Measurements from ENCODE around the gene SEMA4B.
A peak's percentile ranks its signal among the peaks of the same experiment; 100 is the strongest.
"Not testable (repeated sequence)": the region's sequence is repeated elsewhere in the genome, so short reads cannot be mapped to it uniquely, and the experiment has no call there.

The SEMA4B gene

GRCh38 chr15:90257776-90258175, 56.6 kb downstream of the SEMA4B start:
- no peak for DNase-seq (ENCODE audit: low read depth, low spot score)

- no peak for DNase-seq (ENCODE audit: low read depth, low spot score)
Measured at GRCh38 chr15:90259524-90259923, 58.4 kb downstream of the SEMA4B start.

- DNase-seq (ENCODE audit: low read depth, low spot score): not testable (repeated sequence)
Measured at GRCh38 chr15:90260731-90261130, 59.6 kb downstream of the SEMA4B start.

GRCh38 chr15:90261811-90262210, 60.7 kb downstream of the SEMA4B start:
- no peak for DNase-seq (ENCODE audit: low read depth, low spot score)

- DNase-seq (ENCODE audit: low read depth, low spot score): no peak
Measured at GRCh38 chr15:90262426-90262825, 61.3 kb downstream of the SEMA4B start.

GRCh38 chr15:90264671-90265070, 63.5 kb downstream of the SEMA4B start:
- DNase-seq (ENCODE audit: low read depth, low spot score): no peak

- DNase-seq (ENCODE audit: low read depth, low spot score): peak; percentile 63
Measured at GRCh38 chr15:90265271-90266060, 64.3 kb downstream of the SEMA4B start, which contains the start of gene NGRN. Gene NGRN, plus strand, starts transcription at chr15:90265672. Its CDS starts 41 bp downstream, at chr15:90265713.

- no peak for DNase-seq (ENCODE audit: low read depth, low spot score)
Measured at GRCh38 chr15:90266061-90266431, 64.9 kb downstream of the SEMA4B start.

- DNase-seq (ENCODE audit: low read depth, low spot score): no peak
Measured at GRCh38 chr15:90266485-90266884, 65.4 kb downstream of the SEMA4B start.

- no peak for DNase-seq (ENCODE audit: low read depth, low spot score)
Measured at GRCh38 chr15:90268415-90268814, 67.3 kb downstream of the SEMA4B start.

GRCh38 chr15:90270502-90271150, 69.5 kb downstream of the SEMA4B start:
- no peak for DNase-seq (ENCODE audit: low read depth, low spot score)

- DNase-seq (ENCODE audit: low read depth, low spot score): no peak
Measured at GRCh38 chr15:90271459-90272166, 70.5 kb downstream of the SEMA4B start.

- not testable (repeated sequence) for DNase-seq (ENCODE audit: low read depth, low spot score)
Measured at GRCh38 chr15:90278467-90278866, 77.3 kb downstream of the SEMA4B start.
